Erythroblast (primary cell): ENCODE measurements around the gene CLPSL1.

Source experiments
- GATA1 ChIP-seq: IDR thresholded peaks from 2 replicates; pipeline ENCODE4 v1.6.1; 2011; ENCODE audit warnings: low read depth, mild to moderate bottlenecking, control low read depth, low read length, moderate library complexity
- POLR2A ChIP-seq: IDR thresholded peaks from 2 replicates; pipeline ENCODE4 v1.6.1; 2011; ENCODE audit warnings: mild to moderate bottlenecking, low read length

DNA sequence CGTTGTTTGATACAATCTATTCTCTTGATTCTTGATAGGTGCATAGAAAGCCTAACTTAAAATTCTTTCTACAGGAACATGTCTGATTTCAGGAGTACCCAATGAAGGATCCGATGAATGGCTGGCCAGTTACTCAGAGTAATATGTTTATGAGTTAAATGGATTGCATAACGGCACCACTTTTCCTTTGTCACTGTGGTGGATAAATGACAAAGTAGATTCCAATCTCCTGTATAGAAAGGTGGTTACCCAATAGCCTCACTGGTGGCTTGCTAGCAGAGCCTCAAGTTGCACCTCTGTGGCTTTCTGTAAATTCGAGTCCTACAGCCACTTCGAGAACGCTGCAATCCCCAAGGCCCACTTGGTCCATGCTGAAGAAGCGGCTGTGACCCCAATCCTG is 52.7 kb downstream of the CLPSL1 start:
- no peak for TF ChIP-seq POLR2A
- TF ChIP-seq GATA1 = no peak
